CD14-positive monocyte (primary cell): ENCODE results near the gene ABCC12. TPM values are rescaled to one million over a fixed set of nuclear protein-coding genes. Genes with fewer than 3 reads are reported as not detected.

Experiments
- DNase-seq, 3 donors: peaks; one replicate each; pipeline ENCODE4 v3.0.0-alpha.2; 2011 to 2022
- H2AFZ ChIP-seq: 2 replicates; pipeline ENCODE4 v1.6.0; 2012; ENCODE audit warnings: mild to moderate bottlenecking, low read depth, low read length, inconsistent platforms; ENCODE audit not compliant: insufficient read depth, poor library complexity, severe bottlenecking
- H3K27ac ChIP-seq, 2 donors: 1 replicate in 1 of 2; 2 replicates in 1 of 2; pipeline ENCODE4 v1.5.1; 2012 to 2013; ENCODE audit warnings: low read length in 2 of 2, control low read depth in 1 of 2, inconsistent platforms in 1 of 2, low read depth in 1 of 2, mild to moderate bottlenecking in 1 of 2
- H3K27me3 ChIP-seq, 2 donors: one replicate each; pipeline versions ENCODE4 v1.6.0 to v1.6.1; 2011 to 2013; ENCODE audit warnings: low read length in 2 of 2; ENCODE audit not compliant: control insufficient read depth in 2 of 2, insufficient read depth in 2 of 2
- H3K36me3 ChIP-seq, 2 donors: replicated peaks in 1 of 2; 1 replicate in 1 of 2; 2 replicates in 1 of 2; pipeline versions ENCODE4 v1.5.1 to v1.6.1; 2012 to 2013; ENCODE audit warnings: low read length in 2 of 2, control low read depth in 1 of 2, inconsistent platforms in 1 of 2, mild to moderate bottlenecking in 1 of 2; ENCODE audit not compliant: insufficient read depth in 2 of 2, control insufficient read depth in 1 of 2
- H3K4me1 ChIP-seq, 2 donors: 1 replicate in 1 of 2; 2 replicates in 1 of 2; pipeline versions ENCODE4 v1.5.1 to v1.6.1; 2012 to 2013; ENCODE audit warnings: low read length in 2 of 2, control low read depth in 1 of 2, inconsistent platforms in 1 of 2, mild to moderate bottlenecking in 1 of 2, moderate library complexity in 1 of 2; ENCODE audit not compliant: insufficient read depth in 2 of 2, control insufficient read depth in 1 of 2
- H3K4me2 ChIP-seq: replicated peaks from 2 replicates; pipeline ENCODE3; 2012; ENCODE audit warnings: low read length, moderate library complexity, mild to moderate bottlenecking; ENCODE audit not compliant: poor library complexity, severe bottlenecking; ENCODE audit errors: extremely low read depth
- H3K4me3 ChIP-seq, 3 experiments: fragments of 200-600 bp in 1 of 3; sonication (generic) in 1 of 3; replicated peaks in 1 of 3; 1 replicate in 2 of 3; 2 replicates in 1 of 3; pipeline ENCODE4 v1.5.1; 2011 to 2013; ENCODE audit warnings: low read length in 3 of 3, mild to moderate bottlenecking in 3 of 3, control low read depth in 2 of 3, low read depth in 2 of 3, inconsistent platforms in 1 of 3, moderate library complexity in 1 of 3
- H3K79me2 ChIP-seq: 2 replicates; pipeline ENCODE4 v1.6.0; 2012; ENCODE audit warnings: mild to moderate bottlenecking, control low read depth, inconsistent platforms, low read length, moderate library complexity; ENCODE audit not compliant: insufficient read depth
- H3K9ac ChIP-seq: 2 replicates; pipeline ENCODE4 v1.6.0; 2017; ENCODE audit warnings: low read length, mild to moderate bottlenecking; ENCODE audit not compliant: insufficient read depth, poor library complexity, severe bottlenecking
- H3K9me3 ChIP-seq, 2 donors: replicated peaks in 1 of 2; 1 replicate in 1 of 2; 2 replicates in 1 of 2; pipeline versions ENCODE4 v1.5.1 to v1.6.1; 2012 to 2013; ENCODE audit warnings: low read length in 2 of 2, control low read depth in 1 of 2; ENCODE audit not compliant: control insufficient read depth in 1 of 2, insufficient read depth in 1 of 2
- H4K20me1 ChIP-seq: 2 replicates; pipeline ENCODE4 v1.6.0; 2012; ENCODE audit warnings: mild to moderate bottlenecking, low read length, control low read depth, moderate library complexity; ENCODE audit not compliant: insufficient read depth
- H3K27ac Mint-ChIP-seq, 7 donors: one replicate each; pipeline ENCODE4 v1.8.0; 2020; ENCODE audit warnings: mild to moderate bottlenecking in 7 of 7, mixed read lengths in 7 of 7, moderate library complexity in 6 of 7, inconsistent platforms in 2 of 7
- H3K27me3 Mint-ChIP-seq, 3 donors: one replicate each; pipeline ENCODE4 v1.8.0; 2021 to 2022; ENCODE audit warnings: low read depth in 3 of 3, mild to moderate bottlenecking in 3 of 3, mixed read lengths in 3 of 3, moderate library complexity in 3 of 3, inconsistent platforms in 1 of 3
- H3K36me3 Mint-ChIP-seq, 2 donors: one replicate each; pipeline ENCODE4 v1.8.0; 2020; ENCODE audit warnings: mixed read lengths in 2 of 2, inconsistent platforms in 1 of 2, mild to moderate bottlenecking in 1 of 2
- H3K4me1 Mint-ChIP-seq: one replicate; pipeline ENCODE4 v1.8.0; 2020; ENCODE audit warnings: mild to moderate bottlenecking, mixed read lengths
- H3K4me3 Mint-ChIP-seq, 2 donors: one replicate each; pipeline ENCODE4 v1.8.0; 2020; ENCODE audit warnings: mild to moderate bottlenecking in 2 of 2, mixed read lengths in 2 of 2, moderate library complexity in 1 of 2
- H3K9me3 Mint-ChIP-seq, 7 donors: one replicate each; pipeline ENCODE4 v1.8.0; 2020 to 2022; ENCODE audit warnings: mixed read lengths in 7 of 7, mild to moderate bottlenecking in 6 of 7, moderate library complexity in 6 of 7, inconsistent platforms in 2 of 7
- WGBS: methylation state at CpG from one replicate; pipeline ENCODE4 v1.1.5; 2013; ENCODE audit warnings: missing lambda C conversion rate; ENCODE audit not compliant: insufficient coverage; 5-methylcytosine and 5-hydroxymethylcytosine counted together
- intact Hi-C, 2 donors: fragments of 100-400 bp; cut with micrococcal nuclease; formaldehyde crosslinking; loops; one replicate each; pipeline versions ENCODE4 v1.15.0 to v1.15.1; 2023
- polyA plus RNA-seq, 3 donors: library from polyadenylated mRNA; depleted of rRNA in 1 of 3; unstranded in 2 of 3; stranded (reverse) in 1 of 3; fragments of 300-500 nt in 2 of 3; fragments of >200 nt in 1 of 3; fragmentation: Illumina TruSeq in 2 of 3; gene quantifications; 1 replicate in 2 of 3; 2 replicates in 1 of 3; pipeline ENCODE4 v1.2.3, GENCODE V29; 2012 to 2021
- TF ChIP-seq, protein P1 (sequence below): fragments of 200-600 bp; IDR thresholded peaks from one replicate; pipeline ENCODE4 v1.8.0; 2022; ENCODE audit warnings: antibody characterized with exemption, mild to moderate bottlenecking

Gene ABCC12
- polyA plus RNA-seq, 3 donors: not detected

DNA sequence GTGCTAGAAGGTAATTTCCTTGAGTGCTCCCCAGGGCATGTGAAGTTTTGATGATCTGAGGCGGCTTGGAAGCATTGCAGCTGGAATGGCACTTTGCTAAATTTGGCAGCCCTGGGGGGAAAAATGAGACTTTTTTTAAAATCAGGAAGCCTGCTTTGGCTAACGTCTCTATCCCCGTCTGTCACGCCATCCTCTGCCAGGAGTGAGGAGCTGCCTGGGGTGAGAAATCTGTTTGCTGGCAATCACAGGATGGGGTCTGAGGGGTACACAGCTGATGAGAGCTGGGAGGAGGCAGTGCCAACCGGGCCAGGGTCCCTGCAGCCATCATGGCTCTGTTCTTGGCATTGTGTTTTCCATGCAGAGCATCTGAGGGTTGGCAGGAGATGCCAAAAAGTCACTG lies 2.0 kb downstream of the ABCC12 start:
- Mint-ChIP-seq H3K27ac (no peak overlapping the region), H3K4me1 (peaks cover 6% of the 10 kb centered on the region), H3K27me3 (peaks cover 6 to 20% (median 12%) of the 10 kb centered on the region in 3 donors), H3K4me3 (no peak overlapping the region), H3K9me3 (peaks cover 2 to 10% (median 7%) of the 10 kb centered on the region in 7 donors), H3K36me3 (no peaks in the 10 kb centered on the region)
- no peaks in the 10 kb centered on the region for H4K20me1 ChIP-seq
- H3K9me3 ChIP-seq: no peaks in the 10 kb centered on the region
- no peaks in the 10 kb centered on the region for H3K36me3 ChIP-seq
- peaks cover 2 to 5% of the 10 kb centered on the region in 2 donors for H3K27me3 ChIP-seq
- no peak overlapping the region for H3K4me2 ChIP-seq
- no peak overlapping the region for H3K9ac ChIP-seq
- intact Hi-C loops: no loop called here
- no peak overlapping the region for H2AFZ ChIP-seq
- no peak overlapping the region for H3K27ac ChIP-seq
- H3K4me1 ChIP-seq: peaks cover 0 to 3% of the 10 kb centered on the region in 2 donors
- TF ChIP-seq, protein P1, sequence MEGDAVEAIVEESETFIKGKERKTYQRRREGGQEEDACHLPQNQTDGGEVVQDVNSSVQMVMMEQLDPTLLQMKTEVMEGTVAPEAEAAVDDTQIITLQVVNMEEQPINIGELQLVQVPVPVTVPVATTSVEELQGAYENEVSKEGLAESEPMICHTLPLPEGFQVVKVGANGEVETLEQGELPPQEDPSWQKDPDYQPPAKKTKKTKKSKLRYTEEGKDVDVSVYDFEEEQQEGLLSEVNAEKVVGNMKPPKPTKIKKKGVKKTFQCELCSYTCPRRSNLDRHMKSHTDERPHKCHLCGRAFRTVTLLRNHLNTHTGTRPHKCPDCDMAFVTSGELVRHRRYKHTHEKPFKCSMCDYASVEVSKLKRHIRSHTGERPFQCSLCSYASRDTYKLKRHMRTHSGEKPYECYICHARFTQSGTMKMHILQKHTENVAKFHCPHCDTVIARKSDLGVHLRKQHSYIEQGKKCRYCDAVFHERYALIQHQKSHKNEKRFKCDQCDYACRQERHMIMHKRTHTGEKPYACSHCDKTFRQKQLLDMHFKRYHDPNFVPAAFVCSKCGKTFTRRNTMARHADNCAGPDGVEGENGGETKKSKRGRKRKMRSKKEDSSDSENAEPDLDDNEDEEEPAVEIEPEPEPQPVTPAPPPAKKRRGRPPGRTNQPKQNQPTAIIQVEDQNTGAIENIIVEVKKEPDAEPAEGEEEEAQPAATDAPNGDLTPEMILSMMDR: no peak
- WGBS: 70% methylated on average over 5 of the region's 5 CpGs
- H3K4me3 ChIP-seq: no peak overlapping the region
- no peaks in the 10 kb centered on the region for H3K79me2 ChIP-seq
- DNase-seq: no peak

DNA sequence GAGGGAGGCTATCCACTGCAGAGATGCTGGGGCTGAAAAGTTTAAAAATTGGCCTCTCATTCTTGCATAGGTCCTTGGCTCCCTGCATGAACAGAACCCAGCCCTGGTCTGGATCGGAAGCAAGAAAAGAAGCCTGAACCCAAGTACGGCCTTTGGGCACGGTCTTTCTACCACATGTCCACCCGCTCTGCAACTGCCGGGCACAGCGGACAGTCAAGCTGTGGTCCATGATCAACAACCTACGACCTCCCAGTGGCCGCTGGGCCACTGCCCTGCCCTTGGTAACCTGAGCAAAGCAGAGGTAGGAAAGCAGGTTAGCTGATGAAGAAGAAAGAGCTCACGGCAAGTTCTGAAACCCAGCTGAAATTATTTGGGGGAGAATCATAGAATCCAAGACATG lies 3.6 kb downstream of the ABCC12 start:
- no peak overlapping the region for H3K4me2 ChIP-seq
- DNase-seq: no peak
- peaks cover 4 to 17% (median 8%) of the 10 kb centered on the region in 7 donors for H3K9me3 Mint-ChIP-seq
- TF ChIP-seq, protein P1: no peak
- 97% methylated on average over 6 of the region's 9 CpGs for WGBS
- H2AFZ ChIP-seq: no peak overlapping the region
- no peaks in the 10 kb centered on the region for H3K36me3 Mint-ChIP-seq
- H3K36me3 ChIP-seq: no peaks in the 10 kb centered on the region
- no peaks in the 10 kb centered on the region for H3K79me2 ChIP-seq
- no peaks in the 10 kb centered on the region for H4K20me1 ChIP-seq
- H3K4me3 ChIP-seq: no peak overlapping the region
- H3K9me3 ChIP-seq: no peaks in the 10 kb centered on the region
- no peak overlapping the region for H3K27ac Mint-ChIP-seq
- H3K4me1 ChIP-seq: peaks cover 0 to 3% of the 10 kb centered on the region in 2 donors
- H3K27me3 Mint-ChIP-seq: peaks cover 2 to 17% (median 8%) of the 10 kb centered on the region in 3 donors
- no peak overlapping the region for H3K9ac ChIP-seq
- H3K4me1 Mint-ChIP-seq: no peaks in the 10 kb centered on the region
- H3K4me3 Mint-ChIP-seq: no peak overlapping the region
- no peak overlapping the region for H3K27ac ChIP-seq
- intact Hi-C loops: no loop called here
- peaks cover 2 to 5% of the 10 kb centered on the region in 2 donors for H3K27me3 ChIP-seq
